ENCODE results near the gene TMEM121.
"Not testable (repeated sequence)": the region's sequence is repeated elsewhere in the genome, so short reads cannot be mapped to it uniquely, and the experiment has no call there.

The TMEM121 gene

DNA sequence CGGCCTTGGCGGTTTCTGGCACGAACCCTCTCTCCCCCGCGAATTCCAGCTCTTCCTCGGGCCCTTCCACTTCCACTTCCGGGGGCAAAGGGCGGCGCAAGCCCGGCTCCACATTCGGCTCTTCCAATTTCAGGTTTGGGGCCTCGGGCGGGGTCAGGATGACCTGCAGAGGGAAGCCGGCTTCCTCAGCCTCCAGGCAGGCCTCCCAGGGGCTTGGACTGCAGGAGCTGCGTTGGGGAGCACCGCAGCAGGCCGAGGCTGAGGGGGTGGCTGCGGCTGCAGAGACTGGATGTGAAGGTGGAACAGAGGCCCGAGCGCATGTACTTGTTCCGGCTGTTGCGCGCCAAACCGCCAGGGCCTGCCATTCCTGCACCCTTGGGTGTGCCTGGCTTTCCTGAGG lies 20.7 kb downstream of the TMEM121 start:
- DNase-seq (ENCODE audit: low read depth), result not testable (repeated sequence)

DNA sequence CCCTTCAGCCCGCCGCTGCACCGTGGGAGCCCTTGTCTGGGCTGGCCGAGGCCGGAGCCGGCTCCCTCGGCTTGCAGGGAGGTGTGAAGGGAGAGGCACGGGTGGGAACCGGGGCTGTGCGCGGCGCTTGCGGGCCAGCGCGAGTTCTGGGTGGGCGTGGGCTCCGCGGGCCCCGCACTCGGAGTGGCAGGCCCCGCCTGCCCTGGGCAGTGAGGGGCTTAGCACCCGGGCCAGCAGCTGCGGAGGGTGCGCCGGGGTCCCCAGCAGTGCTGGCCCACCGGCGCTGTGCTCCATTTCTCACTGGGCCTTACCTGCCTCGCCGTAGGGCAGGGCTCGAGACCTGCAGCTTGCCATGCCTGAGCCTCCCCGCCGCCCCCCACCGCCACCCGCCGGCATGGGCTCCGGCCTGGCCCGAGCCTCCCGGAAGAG lies 21.4 kb downstream of the TMEM121 start:
- no peak for DNase-seq (ENCODE audit: low read depth)

DNA sequence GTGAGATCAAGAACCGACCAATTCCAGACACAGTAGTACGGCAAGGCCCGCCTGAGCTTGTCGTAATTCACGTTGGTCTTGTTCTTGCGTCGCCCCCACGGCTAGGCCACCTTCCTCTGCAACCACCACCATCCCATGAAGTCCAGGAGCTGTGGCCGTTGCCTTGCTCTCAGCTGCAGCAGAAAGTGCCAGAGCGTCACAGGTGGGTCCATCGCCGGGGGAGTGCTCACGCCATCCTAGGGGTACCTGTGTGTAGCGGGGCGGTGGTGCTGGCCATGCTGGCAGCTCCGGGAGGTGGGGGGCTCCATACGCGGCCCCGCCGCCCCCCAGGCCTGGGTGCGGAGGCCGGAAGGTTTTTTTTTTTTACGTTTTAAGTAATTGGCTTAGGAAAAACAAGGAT lies 23.1 kb downstream of the TMEM121 start:
- DNase-seq (ENCODE audit: low read depth), result no peak

DNA sequence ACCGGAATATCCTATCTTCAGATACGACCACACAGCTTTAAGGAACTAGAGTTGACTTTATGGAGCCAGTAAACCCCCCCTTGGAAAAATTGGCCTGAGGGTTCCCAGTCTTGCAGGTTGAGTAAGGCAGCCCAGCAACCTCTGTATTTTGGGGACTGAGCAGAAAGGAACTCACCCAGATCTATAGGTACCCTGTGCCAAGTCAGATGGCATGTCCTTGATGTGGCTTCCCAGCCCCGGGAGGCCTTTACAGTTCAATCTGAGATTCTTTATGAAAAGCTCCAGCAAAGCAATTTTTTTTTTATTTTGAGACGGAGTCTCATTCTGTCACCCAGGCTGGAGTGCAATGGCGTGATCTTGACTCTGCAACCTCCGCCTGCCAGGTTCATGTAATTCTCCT lies 27.6 kb downstream of the TMEM121 start:
- no peak for DNase-seq (ENCODE audit: low read depth)

- DNase-seq (ENCODE audit: low read depth), result no peak
Observed at GRCh38 chr14:105554523-105554922, 28.1 kb downstream of the TMEM121 start.

DNA sequence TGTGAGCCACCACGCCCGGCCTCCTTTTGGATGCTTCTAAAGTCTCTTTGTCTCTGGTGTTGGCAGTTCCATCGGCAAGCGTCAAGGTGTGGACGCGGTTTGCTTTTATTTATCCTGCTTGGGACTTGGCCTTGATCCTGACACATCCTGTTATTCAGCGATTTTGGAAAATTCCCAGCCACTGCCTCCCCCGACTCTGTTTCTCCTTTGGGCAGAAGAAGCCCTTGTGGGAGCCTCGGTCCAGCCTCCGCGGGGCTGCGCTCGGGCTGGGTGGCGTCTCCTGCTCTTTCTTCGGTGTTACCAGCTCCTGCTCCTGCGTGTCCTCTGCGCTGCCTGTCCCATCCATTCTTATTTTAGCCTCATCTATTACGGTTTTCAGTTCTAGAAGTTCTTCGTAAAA lies 31.3 kb downstream of the TMEM121 start:
- not testable (repeated sequence) for DNase-seq (ENCODE audit: low read depth)

DNA sequence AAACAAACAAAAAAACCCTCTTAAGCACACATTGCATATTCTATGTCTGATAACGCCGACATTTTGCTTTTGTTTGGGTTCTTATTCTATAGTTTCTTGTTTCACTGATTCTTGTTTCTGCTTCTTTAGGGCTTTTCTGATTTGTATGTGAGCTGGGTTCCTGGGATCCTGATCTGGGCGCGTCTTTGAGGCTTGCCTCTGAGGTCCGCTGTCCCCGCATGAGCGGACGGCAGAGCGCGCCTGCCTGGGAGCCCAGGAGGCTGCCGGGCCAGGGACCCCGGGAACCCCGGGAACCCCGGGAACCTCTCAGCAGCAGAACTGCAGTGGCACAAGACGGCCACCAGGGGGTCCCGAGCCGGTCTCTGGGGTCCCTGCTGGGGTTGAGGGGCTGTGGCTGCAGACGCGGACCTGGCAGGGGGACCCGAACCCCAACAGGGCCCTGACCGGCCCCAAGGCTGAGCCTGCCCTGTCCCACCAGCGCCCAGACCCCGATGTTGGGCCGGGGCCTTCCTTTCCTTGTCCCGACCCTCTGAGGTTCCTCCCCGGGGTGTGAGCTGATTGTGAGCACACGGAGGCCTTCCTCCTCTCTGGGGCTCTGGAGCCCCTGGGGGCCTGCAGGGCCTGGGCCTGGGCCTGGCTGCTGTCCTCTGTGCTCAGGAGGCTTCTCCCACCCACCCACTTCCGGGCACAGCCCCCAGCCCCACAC lies 32.2 kb downstream of the TMEM121 start:
- DNase-seq (ENCODE audit: low read depth), result not testable (repeated sequence)

DNA sequence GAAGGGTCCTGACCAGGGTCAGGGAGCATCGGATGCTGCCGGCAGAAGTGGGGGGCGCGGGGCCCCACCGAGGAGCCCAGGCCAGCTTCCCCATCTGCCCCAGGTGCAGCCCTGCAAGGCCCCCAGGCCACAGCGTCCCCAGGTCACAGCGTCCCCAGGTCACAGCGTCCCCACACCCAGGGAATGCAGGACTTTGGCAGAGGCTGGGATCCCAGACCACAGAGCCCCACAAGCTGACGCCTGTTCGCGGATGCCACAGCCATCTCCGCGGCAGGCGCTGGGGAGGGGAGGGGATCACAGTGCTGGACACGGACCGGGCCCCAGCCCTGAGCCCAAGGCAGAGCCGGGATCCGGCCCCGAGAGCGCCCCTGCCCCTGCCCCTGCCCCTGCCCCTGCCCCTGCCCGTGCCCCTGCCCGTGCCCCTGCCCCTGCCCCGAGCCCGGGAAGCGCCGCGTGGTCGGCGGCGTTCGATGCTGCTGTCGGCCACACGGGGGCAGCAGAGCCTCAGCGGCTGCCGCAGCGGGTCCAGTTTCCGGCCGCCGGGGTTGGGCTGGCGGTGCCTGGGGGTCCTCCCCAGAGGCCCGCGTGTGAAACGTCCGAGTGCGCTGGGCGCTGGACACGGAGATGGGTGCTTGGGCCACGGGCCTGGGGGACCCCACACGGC lies 33.1 kb downstream of the TMEM121 start:
- DNase-seq (ENCODE audit: low read depth), result not testable (repeated sequence)

- not testable (repeated sequence) for DNase-seq (ENCODE audit: low read depth)
Observed at GRCh38 chr14:105560048-105560669, 33.8 kb downstream of the TMEM121 start.

DNA sequence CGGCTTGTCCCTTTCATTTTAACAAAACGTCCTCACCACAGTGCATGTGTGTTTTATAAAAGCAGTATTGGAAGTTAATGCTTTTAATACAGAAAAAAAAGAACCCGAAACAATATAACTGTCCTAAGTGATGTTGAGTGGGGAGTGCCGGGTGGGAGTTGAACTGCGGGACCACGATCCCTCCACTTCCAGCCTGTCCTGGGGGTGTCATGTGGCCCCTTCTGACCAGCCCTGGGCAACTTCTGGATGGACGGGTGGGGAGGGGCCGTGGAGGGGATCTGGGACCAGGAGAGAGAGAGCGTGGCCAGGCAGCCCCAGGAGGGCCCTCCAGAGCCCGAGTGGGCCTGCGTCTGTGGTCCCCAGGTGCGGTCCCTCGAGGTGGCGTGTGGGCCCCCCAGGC lies 35.0 kb downstream of the TMEM121 start:
- not testable (repeated sequence) for DNase-seq (ENCODE audit: low read depth)

- DNase-seq (ENCODE audit: low read depth), result no peak
Observed at GRCh38 chr14:105562713-105563346, 36.4 kb downstream of the TMEM121 start.

DNA sequence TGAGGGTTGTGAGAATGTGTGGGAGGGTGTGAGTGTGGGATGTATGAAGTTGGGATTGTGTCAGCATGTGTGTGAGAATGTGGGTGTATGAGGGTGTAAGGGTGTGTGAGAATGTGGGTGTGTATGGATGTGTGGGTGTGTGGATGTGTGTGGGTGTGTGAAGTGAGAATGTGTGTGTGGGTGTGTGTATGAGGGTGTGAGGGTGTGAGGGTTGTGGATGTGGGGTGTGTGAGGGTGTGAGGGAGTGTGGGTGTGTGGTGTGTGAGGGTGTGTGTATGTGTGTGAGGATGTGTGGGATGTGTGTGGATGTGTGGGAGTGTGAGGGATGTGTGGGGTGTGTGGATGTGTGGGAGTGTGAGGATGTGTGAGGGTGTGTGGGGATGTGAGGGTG lies 37.0 kb downstream of the TMEM121 start:
- DNase-seq (ENCODE audit: low read depth), result no peak

- DNase-seq (ENCODE audit: low read depth), result not testable (repeated sequence)
Observed at GRCh38 chr14:105564536-105564935, 38.2 kb downstream of the TMEM121 start.

GRCh38 chr14:105565185-105565919 lies 39.0 kb downstream of the TMEM121 start:
- DNase-seq (ENCODE audit: low read depth), result not testable (repeated sequence)

DNA sequence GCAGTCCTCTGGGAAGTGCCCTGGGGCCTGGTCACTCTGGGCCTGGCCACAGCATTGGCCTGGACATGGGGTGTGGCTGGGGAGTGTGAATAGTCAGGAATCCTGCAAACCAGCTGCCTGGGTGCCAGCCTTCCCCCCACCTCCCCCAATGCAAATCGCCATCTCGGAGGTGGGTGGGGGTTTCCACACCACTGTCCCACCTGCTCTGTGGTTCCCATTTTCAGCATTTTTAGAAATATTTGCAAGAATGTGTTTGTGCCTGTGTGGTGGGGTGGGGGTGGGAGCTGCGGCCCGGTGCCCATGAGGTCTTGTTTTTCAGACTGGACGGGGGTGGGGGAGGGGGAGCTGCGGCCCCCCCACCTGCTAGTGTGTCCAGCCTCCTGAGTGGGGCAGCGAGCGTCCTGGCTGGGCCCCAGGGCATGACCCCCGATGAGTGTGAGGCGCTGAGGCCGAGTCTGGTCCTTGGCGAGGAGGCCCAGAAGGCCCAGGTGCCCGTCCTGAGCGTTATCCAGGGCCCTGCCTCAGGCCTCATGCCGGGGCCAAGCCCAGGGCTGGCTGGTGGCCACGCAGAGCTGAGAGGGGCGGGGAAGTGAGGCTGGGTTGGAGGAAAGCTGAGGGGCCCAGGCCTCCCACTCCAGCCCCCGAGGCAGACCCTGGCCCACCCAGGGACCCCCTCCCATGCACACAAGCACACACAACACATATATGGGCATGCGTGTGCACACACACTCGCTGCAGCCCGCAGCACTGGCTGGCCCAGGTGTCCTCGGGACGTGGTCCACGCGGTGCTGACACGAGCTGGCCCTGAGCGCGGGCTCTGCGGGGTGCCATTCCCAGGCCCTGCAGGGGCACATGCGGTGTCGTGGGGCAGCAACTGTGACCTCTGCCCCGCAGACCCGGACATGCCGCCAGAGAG lies 40.1 kb downstream of the TMEM121 start:
- not testable (repeated sequence) for DNase-seq (ENCODE audit: low read depth)

DNA sequence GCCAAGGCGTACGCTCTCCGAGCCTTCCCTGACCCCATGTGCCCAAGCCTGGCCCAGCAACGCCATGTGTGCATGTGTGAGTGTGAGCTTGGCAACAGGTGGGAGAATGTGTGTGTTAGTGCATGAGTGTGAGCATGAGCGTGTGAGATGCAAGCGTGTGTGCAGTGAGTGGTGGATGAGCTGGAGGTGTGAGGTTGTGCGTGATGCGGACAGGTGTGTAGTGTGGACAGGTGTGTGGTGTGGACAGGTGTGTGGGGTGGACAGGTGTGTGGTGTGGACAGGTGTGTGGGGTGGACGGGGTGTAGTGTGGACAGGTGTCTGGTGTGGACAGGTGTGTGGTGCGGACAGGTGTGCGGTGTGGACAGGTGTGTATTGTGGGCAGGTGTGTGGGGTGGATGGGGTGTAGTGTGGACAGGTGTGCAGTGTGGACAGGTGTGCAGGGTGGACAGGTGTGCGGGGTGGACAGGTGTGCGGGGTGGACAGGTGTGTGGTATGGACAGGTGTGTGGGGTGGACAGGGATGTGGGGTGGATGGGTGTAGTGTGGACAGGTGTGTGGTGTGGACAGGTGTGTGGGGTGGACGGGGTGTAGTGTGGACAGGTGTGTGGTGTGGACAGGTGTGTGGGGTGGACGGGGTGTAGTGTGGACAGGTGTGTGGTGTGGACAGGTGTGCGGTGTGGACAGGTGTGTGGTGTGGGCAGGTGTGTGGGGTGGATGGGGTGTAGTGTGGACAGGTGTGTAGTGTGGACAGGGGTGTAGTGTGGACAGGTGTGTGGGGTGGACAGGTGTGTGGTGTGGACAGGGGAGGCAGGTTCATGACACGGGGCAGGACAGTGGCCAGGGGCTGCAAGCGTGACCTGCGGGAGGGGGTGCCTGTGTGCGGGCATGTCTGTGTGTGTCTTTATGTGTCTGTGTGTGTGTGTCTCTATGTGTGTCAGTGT lies 41.1 kb downstream of the TMEM121 start:
- not testable (repeated sequence) for DNase-seq (ENCODE audit: low read depth)

GRCh38 chr14:105568140-105568843 lies 41.9 kb downstream of the TMEM121 start:
- not testable (repeated sequence) for DNase-seq (ENCODE audit: low read depth)

DNA sequence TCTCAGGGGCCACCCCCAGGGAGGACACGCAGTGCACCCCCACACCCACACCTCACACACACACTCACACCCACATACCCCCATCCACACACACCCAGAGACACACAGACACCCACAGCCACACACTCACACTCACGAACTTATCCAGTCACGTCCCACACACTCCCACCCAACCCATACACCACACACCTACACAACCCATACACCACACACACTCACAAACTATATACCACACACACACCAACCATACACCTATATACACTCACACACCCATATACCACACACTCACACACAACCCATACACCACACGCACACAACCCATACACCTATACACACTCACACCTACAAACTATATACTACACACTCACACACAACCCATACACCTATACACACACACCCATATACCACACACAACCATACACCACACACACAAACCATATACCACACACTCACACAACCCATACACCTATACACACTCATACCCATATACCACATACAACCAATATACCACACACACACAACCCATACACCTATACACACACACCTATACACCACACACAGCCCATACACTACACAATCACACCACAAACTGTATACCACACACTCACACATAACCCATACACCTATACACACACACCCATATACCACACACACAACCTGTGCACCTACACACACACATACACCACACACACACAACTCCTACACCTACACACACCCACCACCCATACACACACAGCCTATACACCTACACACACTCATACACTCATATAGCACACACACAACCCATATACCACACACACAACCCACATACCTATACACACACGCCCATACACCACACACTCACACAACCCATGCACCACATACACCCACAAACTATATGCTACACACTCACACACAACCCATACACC lies 42.7 kb downstream of the TMEM121 start:
- DNase-seq (ENCODE audit: low read depth), result no peak
